ENCODE measurements around the gene DEDD. TPM values are rescaled to one million over a fixed set of nuclear protein-coding genes. Genes with fewer than 3 reads are reported as not detected.

Gene DEDD
- total RNA-seq, 1 donor from 2014 or later = 40.9 TPM

- TF ChIP-seq, protein P1, sequence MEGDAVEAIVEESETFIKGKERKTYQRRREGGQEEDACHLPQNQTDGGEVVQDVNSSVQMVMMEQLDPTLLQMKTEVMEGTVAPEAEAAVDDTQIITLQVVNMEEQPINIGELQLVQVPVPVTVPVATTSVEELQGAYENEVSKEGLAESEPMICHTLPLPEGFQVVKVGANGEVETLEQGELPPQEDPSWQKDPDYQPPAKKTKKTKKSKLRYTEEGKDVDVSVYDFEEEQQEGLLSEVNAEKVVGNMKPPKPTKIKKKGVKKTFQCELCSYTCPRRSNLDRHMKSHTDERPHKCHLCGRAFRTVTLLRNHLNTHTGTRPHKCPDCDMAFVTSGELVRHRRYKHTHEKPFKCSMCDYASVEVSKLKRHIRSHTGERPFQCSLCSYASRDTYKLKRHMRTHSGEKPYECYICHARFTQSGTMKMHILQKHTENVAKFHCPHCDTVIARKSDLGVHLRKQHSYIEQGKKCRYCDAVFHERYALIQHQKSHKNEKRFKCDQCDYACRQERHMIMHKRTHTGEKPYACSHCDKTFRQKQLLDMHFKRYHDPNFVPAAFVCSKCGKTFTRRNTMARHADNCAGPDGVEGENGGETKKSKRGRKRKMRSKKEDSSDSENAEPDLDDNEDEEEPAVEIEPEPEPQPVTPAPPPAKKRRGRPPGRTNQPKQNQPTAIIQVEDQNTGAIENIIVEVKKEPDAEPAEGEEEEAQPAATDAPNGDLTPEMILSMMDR (IDR thresholded peaks at IDR 0.05; ENCODE audit: insufficient read depth, low read depth, low read length) = no peak
- TF ChIP-seq EZH2 (IDR thresholded peaks at IDR 0.05; ENCODE audit: insufficient read depth, low read length) = no peak
These were observed 42.5 kb downstream of the DEDD start for GRCh38 chr1:161089938-161090337.

DNA sequence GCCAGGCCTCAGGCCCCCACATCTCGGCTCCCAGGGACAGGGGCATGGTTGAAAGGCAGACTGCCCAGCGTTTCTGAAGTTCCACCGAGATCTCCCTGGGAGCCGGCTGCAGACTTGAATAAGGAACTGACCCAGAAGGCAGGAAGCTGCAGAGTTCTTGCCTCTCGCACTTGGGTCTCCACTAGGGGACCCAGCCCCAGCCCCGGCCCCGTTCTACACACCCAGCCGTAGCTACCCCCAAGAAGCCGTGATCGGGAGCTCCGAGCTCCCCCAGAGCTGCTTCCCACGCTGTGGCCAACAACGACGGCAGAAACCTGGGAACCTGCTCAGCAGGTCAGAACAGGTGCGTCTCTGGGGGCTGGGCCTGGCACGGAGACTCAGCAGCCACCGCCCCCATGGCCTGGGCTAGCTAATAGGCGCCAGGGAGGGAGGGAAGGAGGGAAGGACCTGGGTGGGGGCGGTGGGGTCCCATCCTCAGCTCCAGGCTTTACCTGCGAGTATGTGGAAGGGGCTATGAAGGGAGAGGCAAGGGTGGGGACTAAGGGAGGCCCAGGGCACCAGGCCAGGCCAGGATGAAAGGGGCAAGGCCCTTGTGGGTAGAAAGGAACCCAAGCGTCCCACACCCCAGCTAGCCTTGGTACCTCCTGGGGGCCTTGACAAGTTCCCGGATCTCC lies 43.1 kb downstream of the DEDD start, which contains the start of gene NECTIN4:
Gene NECTIN4 (minus strand): TSS at position 308 of the 674 bp plus-strand sequence. CDS start 262 bp downstream, at position 46.
- Mint-ChIP-seq H3K36me3 (ENCODE audit: low read depth, unreplicated experiment) (no peaks in the 10 kb centered on the region), H3K27me3 (ENCODE audit: low read depth, unreplicated experiment) (no peaks in the 10 kb centered on the region), H3K27ac (ENCODE audit: unreplicated experiment) (peak within 1 kb of the TSS; percentile 20), H3K9me3 (ENCODE audit: unreplicated experiment) (no peaks in the 10 kb centered on the region), H3K4me1 (ENCODE audit: low read depth, unreplicated experiment) (peaks cover 59% of the 10 kb centered on the region), H3K4me3 (ENCODE audit: unreplicated experiment) (peak within 1 kb of the TSS; percentile 54)
- H3K27ac ChIP-seq (ENCODE audit: low read depth, low read length) = no peak within 1 kb of the TSS
- H3K27me3 ChIP-seq (ENCODE audit: insufficient read depth, low read length) = no peaks in the 10 kb centered on the region
- no peaks in the 10 kb centered on the region for H3K79me2 ChIP-seq (ENCODE audit: insufficient read depth, low read length)
- H3K9ac ChIP-seq (ENCODE audit: low read length) = no peak within 1 kb of the TSS
- no peak within 1 kb of the TSS for H2AFZ ChIP-seq (ENCODE audit: low read depth, low read length)
- H3K4me3 ChIP-seq (ENCODE audit: insufficient read depth, low read depth, low read length) = no peak within 1 kb of the TSS
- H3K4me1 ChIP-seq (ENCODE audit: insufficient read depth, low read length) = peaks cover 25% of the 10 kb centered on the region
- H3K9me3 ChIP-seq (ENCODE audit: insufficient read depth, low read depth, low read length) = no peaks in the 10 kb centered on the region
- no peaks in the 10 kb centered on the region for H3K36me3 ChIP-seq (ENCODE audit: insufficient read depth, low read length)
- H3K4me2 ChIP-seq (ENCODE audit: low read length) = no peak within 1 kb of the TSS
- no peak for DNase-seq (ENCODE audit: low read depth)
- TF ChIP-seq EZH2 (IDR thresholded peaks at IDR 0.05; ENCODE audit: insufficient read depth, low read length) = no peak
- TF ChIP-seq, protein P1 (IDR thresholded peaks at IDR 0.05; ENCODE audit: insufficient read depth, low read depth, low read length) = no peak
- FAIRE-seq = no peak
- no peaks in the 10 kb centered on the region for H4K20me1 ChIP-seq (ENCODE audit: insufficient read depth, low read length)

More at GRCh38 chr1:161089938-161090337, 42.5 kb downstream of the DEDD start:
- DNase-seq (ENCODE audit: low read depth) (no peak), FAIRE-seq (no peak)
- H3K9me3 ChIP-seq (ENCODE audit: insufficient read depth, low read depth, low read length) = no peaks in the 10 kb centered on the region
- no peaks in the 10 kb centered on the region for H3K27me3 ChIP-seq (ENCODE audit: insufficient read depth, low read length)
- Mint-ChIP-seq H3K27me3 (ENCODE audit: low read depth, unreplicated experiment) (no peaks in the 10 kb centered on the region), H3K36me3 (ENCODE audit: low read depth, unreplicated experiment) (no peaks in the 10 kb centered on the region), H3K27ac (ENCODE audit: unreplicated experiment) (no peak overlapping the region), H3K9me3 (ENCODE audit: unreplicated experiment) (no peaks in the 10 kb centered on the region), H3K4me3 (ENCODE audit: unreplicated experiment) (no peak overlapping the region), H3K4me1 (ENCODE audit: low read depth, unreplicated experiment) (peaks cover 59% of the 10 kb centered on the region)
- no peak overlapping the region for H2AFZ ChIP-seq (ENCODE audit: low read depth, low read length)
- H3K79me2 ChIP-seq (ENCODE audit: insufficient read depth, low read length) = no peaks in the 10 kb centered on the region
- peaks cover 21% of the 10 kb centered on the region for H3K4me1 ChIP-seq (ENCODE audit: insufficient read depth, low read length)
- no peak overlapping the region for H3K9ac ChIP-seq (ENCODE audit: low read length)
- no peak overlapping the region for H3K4me2 ChIP-seq (ENCODE audit: low read length)
- no peak overlapping the region for H3K27ac ChIP-seq (ENCODE audit: low read depth, low read length)
- no peaks in the 10 kb centered on the region for H3K36me3 ChIP-seq (ENCODE audit: insufficient read depth, low read length)
- no peaks in the 10 kb centered on the region for H4K20me1 ChIP-seq (ENCODE audit: insufficient read depth, low read length)
- no peak overlapping the region for H3K4me3 ChIP-seq (ENCODE audit: insufficient read depth, low read depth, low read length)

- Histone ChIP-seq H3K4me1 (ENCODE audit: insufficient read depth, low read length) (peaks cover 32% of the 10 kb centered on the region), H3K4me2 (ENCODE audit: low read length) (no peak overlapping the region), H3K79me2 (ENCODE audit: insufficient read depth, low read length) (no peaks in the 10 kb centered on the region), H3K9ac (ENCODE audit: low read length) (no peak overlapping the region), H3K9me3 (ENCODE audit: insufficient read depth, low read depth, low read length) (no peaks in the 10 kb centered on the region), H4K20me1 (ENCODE audit: insufficient read depth, low read length) (no peaks in the 10 kb centered on the region), H3K27me3 (ENCODE audit: insufficient read depth, low read length) (no peaks in the 10 kb centered on the region), H3K4me3 (ENCODE audit: insufficient read depth, low read depth, low read length) (no peak overlapping the region), H2AFZ (ENCODE audit: low read depth, low read length) (no peak overlapping the region), H3K36me3 (ENCODE audit: insufficient read depth, low read length) (no peaks in the 10 kb centered on the region), H3K27ac (ENCODE audit: low read depth, low read length) (no peak overlapping the region)
- Mint-ChIP-seq H3K36me3 (ENCODE audit: low read depth, unreplicated experiment) (no peaks in the 10 kb centered on the region), H3K9me3 (ENCODE audit: unreplicated experiment) (no peaks in the 10 kb centered on the region), H3K27ac (ENCODE audit: unreplicated experiment) (peak overlapping the region; percentile 20), H3K4me3 (ENCODE audit: unreplicated experiment) (peak overlapping the region; percentile 54), H3K27me3 (ENCODE audit: low read depth, unreplicated experiment) (no peaks in the 10 kb centered on the region), H3K4me1 (ENCODE audit: low read depth, unreplicated experiment) (peaks cover 64% of the 10 kb centered on the region)
- DNase-seq (ENCODE audit: low read depth) = peak; percentile 26
- TF ChIP-seq, protein P1 (IDR thresholded peaks at IDR 0.05; ENCODE audit: insufficient read depth, low read depth, low read length) = no peak
- no peak for TF ChIP-seq EZH2 (IDR thresholded peaks at IDR 0.05; ENCODE audit: insufficient read depth, low read length)
- FAIRE-seq = no peak
These were observed 43.8 kb downstream of the DEDD start for GRCh38 chr1:161088587-161089110.
